ENCODE results near the gene MOB3B.

GRCh38 chr9:27328483-27328882 is 201.1 kb downstream of the MOB3B start:
- TF ChIP-seq CTCF (IDR thresholded peaks at IDR 0.05) (no peak), POLR2A (IDR thresholded peaks at IDR 0.05) (no peak)
